SK-N-SH treated with all-trans-retinoic acid at 6 μM for 48 hours (cell line): ENCODE results near the gene NTF3.

Experiments
- ATAC-seq: fragments of 200-7000 bp; cut with Tn5 transposase; 3 replicates; pipeline ENCODE4 v1.9.1; 2020; ENCODE audit warnings: mild to moderate bottlenecking, moderate library complexity
- BACH2 ChIP-seq: fragments of 250-450 bp; sonication (Bioruptor Pico); IDR thresholded peaks from 2 replicates; pipeline ENCODE4 v1.9.0; 2021; ENCODE audit warnings: mild to moderate bottlenecking, borderline replicate concordance
- CSDC2 ChIP-seq: fragments of 250-450 bp; sonication (Bioruptor Pico); IDR thresholded peaks from 2 replicates; pipeline ENCODE4 v1.5.0; 2020; ENCODE audit warnings: mild to moderate bottlenecking, moderate library complexity
- CSRNP3 ChIP-seq: fragments of 250-450 bp; sonication (Bioruptor Pico); IDR thresholded peaks from 2 replicates; pipeline ENCODE4 v1.5.1; 2021; ENCODE audit warnings: mild to moderate bottlenecking, moderate library complexity
- ESRRG ChIP-seq: fragments of 250-450 bp; sonication (Bioruptor Pico); IDR thresholded peaks from 2 replicates; pipeline ENCODE4 v1.6.1; 2021; ENCODE audit warnings: mild to moderate bottlenecking
- GLIS3 ChIP-seq: fragments of 250-450 bp; sonication (Bioruptor Pico); IDR thresholded peaks from 2 replicates; pipeline ENCODE4 v1.5.0; 2020; ENCODE audit warnings: mild to moderate bottlenecking, moderate library complexity
- ISL1 ChIP-seq: fragments of 250-450 bp; sonication (Bioruptor Pico); IDR thresholded peaks from 2 replicates; pipeline ENCODE4 v2.1.2; 2022; ENCODE audit warnings: mild to moderate bottlenecking, moderate library complexity
- OSR1 ChIP-seq: fragments of 250-450 bp; sonication (Bioruptor Pico); IDR thresholded peaks from 2 replicates; pipeline ENCODE4 v1.8.0; 2022; ENCODE audit warnings: moderate library complexity, mild to moderate bottlenecking, inconsistent platforms
- PATZ1 ChIP-seq: fragments of 250-450 bp; sonication (Bioruptor Pico); IDR thresholded peaks from 2 replicates; pipeline ENCODE4 v1.8.0; 2020; ENCODE audit warnings: mild to moderate bottlenecking, moderate library complexity, borderline replicate concordance
- POU6F1 ChIP-seq: fragments of 250-450 bp; sonication (Bioruptor Pico); IDR thresholded peaks from 2 replicates; pipeline ENCODE4 v1.8.0; 2021; ENCODE audit warnings: low read depth, mild to moderate bottlenecking, moderate library complexity, borderline replicate concordance
- PPARA ChIP-seq: fragments of 250-450 bp; sonication (Bioruptor Pico); IDR thresholded peaks from 2 replicates; pipeline ENCODE4 v1.5.0; 2020; ENCODE audit warnings: mild to moderate bottlenecking, borderline replicate concordance
- SNAI2 ChIP-seq: fragments of 250-450 bp; sonication (Bioruptor Pico); IDR thresholded peaks from 2 replicates; pipeline ENCODE4 v1.5.0; 2020; ENCODE audit warnings: mild to moderate bottlenecking, moderate library complexity
- TOX ChIP-seq: fragments of 250-450 bp; sonication (Bioruptor Pico); IDR thresholded peaks from 2 replicates; pipeline ENCODE4 v1.8.0; 2021; ENCODE audit warnings: mild to moderate bottlenecking, moderate library complexity, borderline replicate concordance
- TSHZ2 ChIP-seq: fragments of 250-450 bp; sonication (Bioruptor Pico); IDR thresholded peaks from 2 replicates; pipeline ENCODE4 v1.5.0; 2020; ENCODE audit warnings: mild to moderate bottlenecking, moderate library complexity
- ZC3H10 ChIP-seq: fragments of 250-450 bp; sonication (Bioruptor Pico); IDR thresholded peaks from 2 replicates; pipeline ENCODE4 v1.5.1; 2021; ENCODE audit warnings: mild to moderate bottlenecking, moderate library complexity
- ZFP30 ChIP-seq: fragments of 450-650 bp; formaldehyde crosslinking; IDR thresholded peaks from 2 replicates; pipeline ENCODE4 v1.5.0; 2022; ENCODE audit warnings: mild to moderate bottlenecking, moderate library complexity
- ZNF565 ChIP-seq: fragments of 450-650 bp; formaldehyde crosslinking; conservative IDR thresholded peaks from 2 replicates; pipeline ENCODE4 v1.5.0; 2020; ENCODE audit warnings: low read depth, mild to moderate bottlenecking, moderate library complexity
- ZNF70 ChIP-seq: fragments of 450-650 bp; formaldehyde crosslinking; IDR thresholded peaks from 2 replicates; pipeline ENCODE4 v1.5.0; 2020; ENCODE audit warnings: mild to moderate bottlenecking, moderate library complexity
- ZNF8 ChIP-seq: fragments of 450-650 bp; formaldehyde crosslinking; IDR thresholded peaks from 2 replicates; pipeline ENCODE4 v1.5.0; 2020; ENCODE audit warnings: mild to moderate bottlenecking, moderate library complexity

NTF3 gene

GRCh38 chr12:5403411-5403810, 28.5 kb upstream of the NTF3 start:
- TF ChIP-seq TOX (CRISPR knock-in tag) (no peak), PPARA (CRISPR knock-in tag) (no peak), TSHZ2 (CRISPR knock-in tag) (no peak), ZNF565 (no peak), ISL1 (CRISPR knock-in tag) (no peak), ZC3H10 (CRISPR knock-in tag) (no peak), OSR1 (no peak), BACH2 (CRISPR knock-in tag) (no peak), ZNF8 (CRISPR knock-in tag) (no peak), ESRRG (CRISPR knock-in tag) (no peak), CSDC2 (no peak), ZNF70 (CRISPR knock-in tag) (no peak), ZFP30 (no peak), CSRNP3 (CRISPR knock-in tag) (no peak), PATZ1 (CRISPR knock-in tag) (no peak)
- TF ChIP-seq, all 23 proteins: peak for 0
- ATAC-seq: no peak

- TF ChIP-seq GLIS3 (CRISPR knock-in tag): no peak
- TF ChIP-seq TSHZ2 (CRISPR knock-in tag): no peak
- TF ChIP-seq ZNF565: no peak
- TF ChIP-seq SNAI2 (CRISPR knock-in tag): no peak
- no peak for TF ChIP-seq OSR1
- TF ChIP-seq ZNF8 (CRISPR knock-in tag): no peak
- no peak for TF ChIP-seq ESRRG (CRISPR knock-in tag)
- no peak for TF ChIP-seq CSRNP3 (CRISPR knock-in tag)
- no peak for TF ChIP-seq ZNF70 (CRISPR knock-in tag)
- no peak for ATAC-seq
These were observed 24.7 kb upstream of the NTF3 start for GRCh38 chr12:5407034-5407856.

GRCh38 chr12:5409619-5410018, 22.3 kb upstream of the NTF3 start:
- ATAC-seq: no peak
- TF ChIP-seq CSDC2 (no peak), TSHZ2 (CRISPR knock-in tag) (no peak), OSR1 (no peak), ZNF70 (CRISPR knock-in tag) (no peak), PATZ1 (CRISPR knock-in tag) (no peak), SNAI2 (CRISPR knock-in tag) (no peak), ZC3H10 (CRISPR knock-in tag) (no peak), PPARA (CRISPR knock-in tag) (no peak), POU6F1 (CRISPR knock-in tag) (no peak)
